Measurements from ENCODE around the gene RAB11A. TPM values are rescaled to one million over a fixed set of nuclear protein-coding genes. Genes with fewer than 3 reads are reported as not detected.

RAB11A gene
- total and polyA plus RNA-seq, 9 donors = 47.0 to 249 (median 139) TPM

DNA sequence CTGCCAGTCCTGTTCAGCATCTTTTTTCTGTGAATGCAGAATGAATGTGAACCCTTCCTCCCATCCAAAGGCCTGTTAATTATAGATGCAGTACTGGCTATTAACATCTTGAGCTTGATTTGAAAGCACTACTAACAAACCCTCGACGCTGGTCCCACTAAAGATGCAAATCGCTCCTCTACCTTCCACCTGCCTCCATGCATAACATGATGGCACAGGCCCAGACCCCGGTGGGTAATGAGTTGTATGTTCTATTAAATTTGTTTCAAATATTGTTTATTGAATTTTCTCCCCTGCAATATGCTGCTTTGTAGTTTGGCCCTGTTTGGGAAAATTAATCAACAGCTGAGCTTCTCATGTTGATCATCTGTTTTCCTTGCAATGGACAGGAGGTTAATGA is 69.3 kb downstream of the RAB11A start:
- no peak for DNase-seq
- intact Hi-C loops (cut with DNase I) = no loop called here
- TF ChIP-seq, protein P1, sequence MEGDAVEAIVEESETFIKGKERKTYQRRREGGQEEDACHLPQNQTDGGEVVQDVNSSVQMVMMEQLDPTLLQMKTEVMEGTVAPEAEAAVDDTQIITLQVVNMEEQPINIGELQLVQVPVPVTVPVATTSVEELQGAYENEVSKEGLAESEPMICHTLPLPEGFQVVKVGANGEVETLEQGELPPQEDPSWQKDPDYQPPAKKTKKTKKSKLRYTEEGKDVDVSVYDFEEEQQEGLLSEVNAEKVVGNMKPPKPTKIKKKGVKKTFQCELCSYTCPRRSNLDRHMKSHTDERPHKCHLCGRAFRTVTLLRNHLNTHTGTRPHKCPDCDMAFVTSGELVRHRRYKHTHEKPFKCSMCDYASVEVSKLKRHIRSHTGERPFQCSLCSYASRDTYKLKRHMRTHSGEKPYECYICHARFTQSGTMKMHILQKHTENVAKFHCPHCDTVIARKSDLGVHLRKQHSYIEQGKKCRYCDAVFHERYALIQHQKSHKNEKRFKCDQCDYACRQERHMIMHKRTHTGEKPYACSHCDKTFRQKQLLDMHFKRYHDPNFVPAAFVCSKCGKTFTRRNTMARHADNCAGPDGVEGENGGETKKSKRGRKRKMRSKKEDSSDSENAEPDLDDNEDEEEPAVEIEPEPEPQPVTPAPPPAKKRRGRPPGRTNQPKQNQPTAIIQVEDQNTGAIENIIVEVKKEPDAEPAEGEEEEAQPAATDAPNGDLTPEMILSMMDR (IDR thresholded peaks at IDR 0.05) = no peak
- no peak for TF ChIP-seq POLR2A (IDR thresholded peaks at IDR 0.05)
- no peak for TF ChIP-seq EP300 (IDR thresholded peaks at IDR 0.05)
- no peak overlapping the region for H3K27ac ChIP-seq
- H3K9me3 ChIP-seq = no peaks in the 10 kb centered on the region
- H3K4me3 ChIP-seq = no peak overlapping the region
- H3K4me1 ChIP-seq (ENCODE audit: insufficient read depth) = no peaks in the 10 kb centered on the region
- no peaks in the 10 kb centered on the region for H3K27me3 ChIP-seq
- 81 to 82% (median 82%) methylated on average over 4 of the region's 4 CpGs for WGBS, 3 donors
- no peaks in the 10 kb centered on the region for H3K36me3 ChIP-seq

DNA sequence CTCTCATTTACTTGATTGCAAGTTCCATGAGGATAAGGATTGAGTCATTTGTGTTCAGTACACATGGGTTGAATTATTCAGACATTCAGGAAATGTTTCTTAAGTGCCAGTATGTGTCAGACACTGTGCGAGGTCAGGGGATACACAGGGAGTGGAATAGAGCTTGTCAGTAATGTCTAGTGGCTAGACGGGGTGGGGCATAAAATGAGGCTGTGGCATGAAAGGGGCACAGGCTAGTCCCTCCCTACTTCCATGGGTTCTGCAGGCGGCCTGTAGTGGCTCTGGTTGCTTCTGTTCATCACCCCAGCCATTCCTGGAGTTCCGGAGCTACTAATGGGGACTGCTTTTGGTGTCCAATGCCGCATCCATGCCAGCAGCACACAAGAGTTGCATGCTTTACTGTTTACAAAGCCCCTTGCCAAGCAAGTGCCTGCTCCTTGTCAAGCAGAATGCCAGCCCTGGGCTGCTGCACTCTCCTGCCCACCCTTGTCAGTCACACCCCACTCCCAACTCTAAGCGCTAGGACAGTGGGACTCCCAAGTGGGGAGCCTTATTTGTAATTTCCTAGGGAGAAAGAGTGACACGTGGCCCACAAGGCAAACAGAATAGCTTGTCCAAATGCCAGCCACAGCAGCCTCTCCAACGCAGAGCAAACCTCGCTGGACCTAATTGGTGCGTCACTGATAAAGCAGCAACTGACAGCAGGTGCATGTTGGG is 70.8 kb downstream of the RAB11A start:
- no peaks in the 10 kb centered on the region for H3K36me3 ChIP-seq
- no peaks in the 10 kb centered on the region for H3K9me3 ChIP-seq
- intact Hi-C loops (cut with DNase I) = no loop called here
- 69 to 77% (median 70%) methylated on average over 10 of the region's 10 CpGs for WGBS, 3 donors
- no peak overlapping the region for H3K4me3 ChIP-seq
- no peak for DNase-seq
- no peak overlapping the region for H3K27ac ChIP-seq
- no peaks in the 10 kb centered on the region for H3K27me3 ChIP-seq
- no peaks in the 10 kb centered on the region for H3K4me1 ChIP-seq (ENCODE audit: insufficient read depth)
- TF ChIP-seq EP300 (IDR thresholded peaks at IDR 0.05) = no peak
- no peak for TF ChIP-seq POLR2A (IDR thresholded peaks at IDR 0.05)
- TF ChIP-seq, protein P1 (IDR thresholded peaks at IDR 0.05) = no peak

GRCh38 chr15:65940618-65940909 is 71.3 kb downstream of the RAB11A start:
- TF ChIP-seq EP300 (IDR thresholded peaks at IDR 0.05) = no peak
- TF ChIP-seq, protein P1 (IDR thresholded peaks at IDR 0.05) = no peak
- no peak for TF ChIP-seq POLR2A (IDR thresholded peaks at IDR 0.05)
- Histone ChIP-seq H3K27ac (no peak overlapping the region), H3K4me1 (ENCODE audit: insufficient read depth) (no peaks in the 10 kb centered on the region), H3K27me3 (no peaks in the 10 kb centered on the region), H3K36me3 (no peaks in the 10 kb centered on the region), H3K4me3 (no peak overlapping the region), H3K9me3 (no peaks in the 10 kb centered on the region)
- no peak for DNase-seq
- intact Hi-C loops (cut with DNase I) = no loop called here

Small RNA genes within 50 kb of the gene (small RNA-seq; reads per million reads assigned to genes)
- gene RF00026 = not detected

Other genes with a start within 250 kb of the RAB11A start
- gene SLC24A1, start 247.6 kb upstream of the RAB11A start, total RNA-seq = 10 to 100 TPM in 4 of 7 donors, 1 to 10 TPM in 3; 4.5 to 17.4 (median 11.3) TPM
- gene SLC24A1, start 247.6 kb upstream of the RAB11A start, polyA plus RNA-seq = 10 to 100 TPM in 1 of 2 donors, 1 to 10 TPM in 1; 9.1 to 12.4 TPM
- gene DENND4A, start 77.2 kb upstream of the RAB11A start, total RNA-seq = 10 to 100 TPM; 40.0 to 63.9 (median 53.5) TPM
- gene DENND4A, start 77.2 kb upstream of the RAB11A start, polyA plus RNA-seq = 10 to 100 TPM; 10.2 to 15.5 TPM